ENCODE results near the gene RPS2. TPM values are rescaled to one million over a fixed set of nuclear protein-coding genes. Genes with fewer than 3 reads are reported as not detected.

The RPS2 gene
- total and polyA plus RNA-seq, 2 of the 8 experiments (the other 6 are each of a cell fraction or from before 2014, with no cell fraction given): 4,042 to 16,783 TPM

GRCh38 chr16:1979271-1980029 is 14.8 kb upstream of the RPS2 start (continued):
- TF ChIP-seq CHD1 (IDR thresholded peaks at IDR 0.05; ENCODE audit: low read depth, low read length) (no peak), RNF2 (IDR thresholded peaks at IDR 0.05; ENCODE audit: borderline replicate concordance, low read depth, low read length, missing control alignments, poor library complexity, severe bottlenecking) (no peak), SP4 (IDR thresholded peaks at IDR 0.05; ENCODE audit: low read length) (no peak), SIX5 (IDR thresholded peaks at IDR 0.05; ENCODE audit: low read depth, low read length) (no peak), SIRT6 (IDR thresholded peaks at IDR 0.05; ENCODE audit: low read length) (no peak), SP1 (IDR thresholded peaks at IDR 0.05; ENCODE audit: low read depth, low read length) (no peak), SP2 (IDR thresholded peaks at IDR 0.05; ENCODE audit: low read length) (no peak), ZNF274 (IDR thresholded peaks at IDR 0.05; ENCODE audit: borderline replicate concordance, extremely low read depth, low read length) (no peak), SRF (IDR thresholded peaks at IDR 0.05; ENCODE audit: low read depth, low read length) (no peak), CEBPB (IDR thresholded peaks at IDR 0.05; ENCODE audit: low read depth, low read length) (no peak), KDM5A (IDR thresholded peaks at IDR 0.05; ENCODE audit: low read length) (no peak), JUND (IDR thresholded peaks at IDR 0.05; ENCODE audit: low read length) (no peak), EZH2 (IDR thresholded peaks at IDR 0.05; ENCODE audit: low read depth, low read length, severe bottlenecking) (no peak), CTBP2 (IDR thresholded peaks at IDR 0.05; ENCODE audit: borderline replicate concordance, insufficient read depth, insufficient read length, low read length) (no peak), NRF1 (IDR thresholded peaks at IDR 0.05; ENCODE audit: low read depth, low read length) (no peak), MAX (IDR thresholded peaks at IDR 0.05) (peak; percentile 36; the same call in 1 of the 2 replicates), ATF3 (IDR thresholded peaks at IDR 0.05; ENCODE audit: insufficient read depth, low read depth, low read length) (no peak), ASH2L (IDR thresholded peaks at IDR 0.05; ENCODE audit: low read length) (no peak), TBP (IDR thresholded peaks at IDR 0.05; ENCODE audit: low read depth, low read length) (no peak), BRCA1 (IDR thresholded peaks at IDR 0.05; ENCODE audit: low read depth, low read length) (no peak), TAF7 (optimal IDR thresholded peaks at IDR 0.05; ENCODE audit: borderline replicate concordance, low read depth, low read length) (peak; percentile 14), EGR1 (IDR thresholded peaks at IDR 0.05; ENCODE audit: borderline replicate concordance, low read depth, low read length) (no peak), GABPA (IDR thresholded peaks at IDR 0.05; ENCODE audit: borderline replicate concordance, insufficient read depth, low read length) (peak; percentile 56; the same call in 1 of the 2 replicates), RBBP5 (IDR thresholded peaks at IDR 0.05; ENCODE audit: borderline replicate concordance, low read depth, low read length) (no peak; the same call in 1 of the 2 replicates), TCF12 (IDR thresholded peaks at IDR 0.05; ENCODE audit: low read depth, low read length) (no peak)

All from H1 (cell line).